Measurements from ENCODE around the gene SLC23A2.
"Not testable (repeated sequence)": the region's sequence is repeated elsewhere in the genome, so short reads cannot be mapped to it uniquely, and the experiment has no call there.

SLC23A2 gene

DNA sequence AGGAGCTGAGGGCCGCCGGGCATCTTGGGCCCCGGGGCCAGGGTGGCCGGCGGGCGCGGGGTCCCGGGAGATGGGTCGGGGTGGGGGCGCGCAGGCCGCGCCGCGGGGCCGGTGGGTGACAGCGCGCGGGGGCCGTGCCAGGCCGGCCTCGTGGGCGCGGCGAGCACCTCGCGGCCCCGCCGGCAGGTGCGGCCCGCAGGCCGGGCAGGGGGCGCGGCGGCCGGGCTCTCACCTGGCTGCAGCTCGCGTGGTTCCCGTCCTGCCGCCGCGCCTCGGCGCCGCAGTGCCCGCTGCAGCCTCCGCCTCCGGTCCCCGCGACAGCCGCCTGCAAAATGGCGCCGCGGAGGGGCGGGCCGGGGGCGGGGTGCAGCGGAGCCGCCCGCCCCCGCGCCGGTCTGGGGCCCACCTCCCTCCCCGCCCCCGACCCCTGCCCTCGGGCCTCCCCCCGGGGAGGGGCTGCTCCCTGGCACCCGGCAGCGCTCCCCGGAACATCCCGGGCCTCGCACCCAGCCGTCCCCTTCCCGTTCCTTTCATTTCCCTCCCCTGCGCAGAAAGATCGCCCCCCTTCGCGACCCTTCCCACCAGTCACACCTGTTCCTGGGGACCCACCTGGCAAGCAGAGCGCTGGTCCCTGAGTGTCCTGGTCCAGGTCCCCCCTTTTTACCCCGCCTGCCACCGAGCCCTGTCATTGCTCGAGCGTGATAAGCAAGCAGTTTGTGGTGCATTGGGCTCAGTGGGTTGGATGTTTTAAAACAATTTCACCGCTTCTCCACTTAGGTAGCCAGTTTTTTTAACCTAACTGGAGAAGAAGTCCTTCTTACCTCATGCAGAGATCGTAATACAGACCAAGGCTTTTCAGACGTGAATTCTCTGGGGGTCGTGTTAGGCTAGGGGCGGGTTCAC is at the start of gene SLC23A2:
Gene SLC23A2, minus strand, starts transcription at position 337 of the 903 bp plus-strand sequence. CDS start 68,948 bp downstream, outside the sequence.
- DNase-seq: no peak

DNA sequence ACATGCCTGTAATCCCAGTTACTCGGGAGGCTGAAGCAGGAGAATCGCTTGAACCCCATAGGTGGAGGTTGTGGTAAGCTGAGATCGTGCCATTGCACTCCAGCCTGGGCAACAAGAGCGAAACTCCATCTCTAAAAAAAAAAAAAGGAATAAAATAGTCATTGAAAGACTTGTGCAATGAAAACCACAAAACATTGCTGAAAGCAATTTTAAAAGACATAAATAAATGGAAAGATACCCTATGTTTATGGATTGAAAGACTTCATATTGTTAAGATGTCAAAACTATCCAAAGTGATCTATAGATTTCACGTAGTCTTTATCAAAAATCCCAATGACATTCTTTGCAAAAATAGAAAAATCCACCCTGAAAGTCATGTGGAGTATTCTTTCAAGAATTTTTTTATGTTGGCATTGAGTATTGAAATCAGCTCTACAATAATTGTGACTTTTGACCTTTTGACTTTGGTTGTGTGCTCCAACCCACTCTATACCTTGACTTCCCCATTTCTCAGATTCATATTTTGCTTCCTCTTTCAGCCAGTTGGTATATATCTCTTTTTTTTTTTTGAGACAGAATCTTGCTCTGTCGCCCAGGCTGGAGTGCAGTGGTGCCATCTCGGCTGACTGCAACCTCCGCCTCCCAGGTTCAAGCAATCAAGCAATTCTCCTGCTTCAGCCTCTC is 45.5 kb upstream of the SLC23A2 start:
- DNase-seq: peak; percentile 74 to 86

DNA sequence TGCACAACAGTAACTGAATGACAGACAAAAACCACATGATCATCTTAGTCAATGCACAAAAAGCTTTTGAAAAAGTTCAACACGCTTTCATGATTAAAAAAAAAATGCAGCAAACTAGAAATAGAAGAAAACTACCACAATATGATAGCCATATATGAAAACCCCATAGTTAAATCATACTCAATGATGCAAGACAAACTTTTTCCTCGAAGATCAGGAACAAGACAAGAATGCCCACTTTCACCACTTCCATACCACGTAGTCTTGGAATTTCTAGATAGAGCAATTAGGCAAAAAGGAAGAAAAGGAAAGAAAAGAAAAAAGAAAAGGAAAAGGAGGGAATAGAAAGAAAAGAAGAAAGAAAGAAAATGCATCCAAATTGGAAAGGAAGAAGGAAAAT is 44.6 kb upstream of the SLC23A2 start:
- DNase-seq: peak; percentile 68 to 72

DNA sequence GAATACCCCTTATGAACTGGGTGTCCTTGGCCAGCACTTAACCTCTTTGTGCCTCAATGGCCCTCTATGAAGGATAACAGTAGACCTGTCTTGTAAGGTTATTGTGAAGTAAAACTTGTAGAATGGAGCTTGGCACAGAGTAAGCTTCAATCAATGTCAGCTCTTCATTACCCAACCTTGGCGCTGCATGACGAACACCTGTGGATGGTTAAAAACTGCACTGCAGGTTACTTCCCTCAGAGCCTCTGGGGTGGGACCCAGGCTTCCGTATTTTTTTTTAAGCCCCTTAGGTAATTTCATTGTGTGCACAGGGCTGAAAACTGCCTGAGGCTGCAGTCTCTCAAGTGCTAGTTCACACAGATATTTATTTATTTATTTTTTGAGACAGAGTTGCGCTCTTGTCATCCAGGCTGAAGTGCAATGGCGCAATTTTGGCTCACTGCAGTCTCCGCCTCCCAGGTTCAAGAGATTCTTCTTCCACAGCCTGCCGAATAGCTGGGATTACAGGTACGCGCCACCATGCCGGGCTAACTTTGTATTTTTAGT is 42.8 kb upstream of the SLC23A2 start:
- DNase-seq: no peak

DNA sequence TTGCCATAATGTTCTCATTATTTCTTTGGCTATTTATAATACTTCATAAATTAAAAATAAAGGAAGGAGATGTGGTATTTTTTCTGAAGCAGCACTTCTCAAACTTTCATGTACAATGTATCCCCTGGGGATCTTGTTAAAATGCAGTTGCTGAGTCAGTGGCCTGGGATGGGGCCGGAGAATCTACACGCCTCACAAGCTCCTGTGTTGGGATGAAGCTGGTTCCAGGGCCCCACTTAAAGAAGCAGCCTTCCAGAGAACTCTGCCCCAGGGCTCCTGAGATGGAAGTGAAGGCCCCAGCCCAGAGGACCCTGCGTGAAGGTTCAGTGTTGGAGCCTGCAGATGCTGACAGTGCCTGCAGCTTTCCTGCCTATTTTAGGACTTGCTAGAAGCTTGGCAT is 40.1 kb upstream of the SLC23A2 start:
- DNase-seq: no peak

DNA sequence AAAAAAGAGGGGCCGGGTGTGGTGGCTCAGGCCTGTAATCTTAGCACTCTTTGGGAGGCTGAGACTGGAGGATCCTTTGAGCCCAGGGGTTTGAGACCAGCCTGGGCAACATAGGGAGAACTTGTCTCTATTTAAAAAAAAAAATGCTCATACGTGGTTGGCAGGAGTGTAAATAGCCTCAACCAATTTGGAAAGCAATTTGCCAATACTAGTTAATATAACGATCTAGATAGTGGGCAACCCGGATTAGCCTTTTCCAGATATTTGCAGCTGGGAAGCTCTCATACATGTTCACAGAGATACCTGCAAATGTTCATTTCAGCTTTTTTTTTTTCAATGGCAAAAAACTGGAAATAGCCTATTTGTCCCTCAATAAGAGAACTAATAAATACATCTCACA is 39.0 kb upstream of the SLC23A2 start:
- no peak for DNase-seq

DNA sequence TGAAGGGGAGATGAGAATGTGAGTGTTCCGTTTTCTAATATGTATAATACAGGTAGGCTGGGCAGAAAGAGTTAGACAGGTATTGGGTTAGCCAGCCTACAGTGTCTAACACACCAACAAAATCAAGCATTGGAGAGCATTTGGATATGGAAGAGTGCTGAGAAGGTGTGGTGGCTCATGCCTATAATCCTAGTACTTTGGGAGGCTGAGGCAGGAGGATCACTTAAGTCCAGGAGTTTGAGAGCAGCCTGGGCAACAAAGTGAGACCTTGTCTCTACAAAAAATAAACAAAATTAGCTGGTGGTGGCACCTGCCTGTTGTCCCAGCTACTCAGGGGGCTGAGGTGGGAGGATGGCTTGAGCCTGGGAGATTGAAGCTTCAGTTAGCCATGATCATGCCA is 38.6 kb upstream of the SLC23A2 start:
- DNase-seq: no peak

DNA sequence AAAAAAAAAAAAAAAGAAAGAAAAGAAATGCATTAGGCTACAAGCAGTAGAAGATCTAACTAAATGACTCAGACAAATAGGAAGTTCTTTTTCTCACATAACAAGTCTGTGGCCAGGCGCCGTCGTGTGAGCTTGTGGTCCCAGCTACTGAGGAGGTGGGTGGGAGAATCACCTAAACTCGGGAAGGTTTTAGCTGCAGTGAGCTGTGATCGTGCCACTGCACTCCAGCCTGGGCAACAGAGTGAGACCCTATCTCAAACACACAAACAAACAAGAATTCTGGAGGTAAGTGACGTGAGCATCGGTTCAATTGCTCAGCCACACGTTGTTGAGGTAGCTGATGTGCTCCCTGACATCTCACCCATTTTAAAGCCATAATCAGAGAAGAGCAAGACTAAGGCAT is 37.9 kb upstream of the SLC23A2 start:
- DNase-seq: no peak

DNA sequence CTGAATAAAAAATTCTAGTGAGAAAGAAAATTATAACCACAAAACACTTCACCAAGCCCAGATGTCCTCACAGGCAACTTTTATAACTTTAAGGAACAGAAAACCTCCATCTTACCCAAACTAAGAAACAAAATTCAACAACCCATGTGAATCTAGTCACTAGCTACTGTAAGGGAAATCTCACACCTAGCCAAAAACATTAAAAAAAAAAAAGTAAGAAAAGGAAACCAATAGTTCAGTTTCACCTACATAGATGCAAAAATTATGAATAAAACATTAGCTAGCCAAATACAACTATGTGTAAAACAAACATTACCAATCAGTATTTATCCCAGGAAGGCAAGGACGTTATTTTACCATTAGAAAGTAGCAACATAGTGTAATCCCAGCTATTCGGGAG is 35.5 kb upstream of the SLC23A2 start:
- DNase-seq: no peak

DNA sequence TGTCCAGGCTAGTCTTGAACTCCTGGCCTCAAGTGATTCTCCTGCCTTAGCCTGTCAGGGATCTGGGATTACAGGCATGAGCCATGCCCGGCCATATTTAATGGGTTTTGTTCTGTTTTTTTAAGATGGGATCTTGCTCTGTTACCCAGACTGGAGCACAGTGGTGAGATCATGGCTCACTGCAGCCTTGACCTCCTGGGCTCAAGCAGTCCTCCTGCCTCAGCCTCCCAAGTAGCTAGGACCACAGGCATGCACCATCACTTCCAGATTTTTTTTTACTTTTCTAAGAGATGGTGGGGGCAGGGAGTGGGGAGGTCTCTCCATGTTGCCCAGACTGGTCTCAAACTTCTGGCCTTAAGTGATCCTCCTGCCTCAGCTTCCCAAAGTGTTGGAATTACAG is 34.2 kb upstream of the SLC23A2 start:
- DNase-seq: not testable (repeated sequence)

DNA sequence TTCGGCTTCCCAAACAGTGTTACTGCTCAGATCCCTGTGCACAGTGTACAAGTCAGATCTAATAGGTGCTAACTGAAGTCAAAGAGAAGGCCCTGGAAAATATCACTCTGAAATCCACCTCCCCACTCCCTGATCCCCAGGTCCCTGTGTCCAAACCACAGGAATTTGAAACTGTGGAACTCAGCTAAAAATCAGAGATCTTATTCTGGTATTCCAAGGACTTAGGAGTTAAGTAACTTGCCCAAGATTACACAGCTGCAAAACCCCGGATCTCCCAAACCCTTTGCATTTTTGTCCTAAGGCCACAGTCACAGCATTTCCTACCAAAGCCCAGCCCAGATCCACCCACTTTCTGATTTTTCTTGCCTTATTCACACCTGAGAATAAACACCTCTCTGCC is 32.3 kb upstream of the SLC23A2 start:
- DNase-seq: no peak

DNA sequence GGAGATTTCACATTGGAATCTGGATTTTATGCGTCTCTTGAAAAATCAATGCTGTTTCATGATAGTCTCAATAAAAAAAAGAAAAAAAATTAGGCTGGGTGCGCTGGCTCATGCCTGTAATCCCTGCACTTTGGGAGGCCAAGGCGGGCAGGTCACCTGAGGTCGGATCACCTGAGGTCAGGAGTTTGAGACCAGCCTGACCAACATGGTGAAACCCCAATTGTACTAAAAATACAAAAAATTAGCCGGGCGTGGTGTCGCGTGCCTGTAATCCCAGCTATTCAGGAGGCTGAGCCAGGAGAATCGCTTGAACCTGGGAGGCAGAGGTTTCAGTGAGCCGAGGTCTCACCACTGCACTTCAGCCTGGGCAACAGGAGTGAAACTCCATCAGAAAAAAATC is 30.4 kb upstream of the SLC23A2 start:
- not testable (repeated sequence) for DNase-seq

DNA sequence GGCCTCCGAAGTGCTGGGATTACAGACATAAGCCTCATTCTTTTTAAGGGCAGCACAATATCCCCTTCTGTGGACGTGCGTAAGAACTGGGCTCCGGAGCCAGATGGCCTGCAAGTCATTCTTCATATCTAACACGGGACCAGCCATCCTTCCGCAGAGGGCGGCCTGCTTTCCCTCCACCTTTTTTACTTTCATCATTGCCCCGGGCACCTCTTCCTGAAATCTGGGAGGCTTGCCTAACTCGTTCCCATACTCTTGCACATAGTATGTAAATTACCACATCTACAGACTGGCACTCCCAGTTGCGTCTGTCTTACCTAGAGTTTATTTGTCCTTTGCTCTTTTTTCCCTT is 29.9 kb upstream of the SLC23A2 start:
- DNase-seq: no peak

DNA sequence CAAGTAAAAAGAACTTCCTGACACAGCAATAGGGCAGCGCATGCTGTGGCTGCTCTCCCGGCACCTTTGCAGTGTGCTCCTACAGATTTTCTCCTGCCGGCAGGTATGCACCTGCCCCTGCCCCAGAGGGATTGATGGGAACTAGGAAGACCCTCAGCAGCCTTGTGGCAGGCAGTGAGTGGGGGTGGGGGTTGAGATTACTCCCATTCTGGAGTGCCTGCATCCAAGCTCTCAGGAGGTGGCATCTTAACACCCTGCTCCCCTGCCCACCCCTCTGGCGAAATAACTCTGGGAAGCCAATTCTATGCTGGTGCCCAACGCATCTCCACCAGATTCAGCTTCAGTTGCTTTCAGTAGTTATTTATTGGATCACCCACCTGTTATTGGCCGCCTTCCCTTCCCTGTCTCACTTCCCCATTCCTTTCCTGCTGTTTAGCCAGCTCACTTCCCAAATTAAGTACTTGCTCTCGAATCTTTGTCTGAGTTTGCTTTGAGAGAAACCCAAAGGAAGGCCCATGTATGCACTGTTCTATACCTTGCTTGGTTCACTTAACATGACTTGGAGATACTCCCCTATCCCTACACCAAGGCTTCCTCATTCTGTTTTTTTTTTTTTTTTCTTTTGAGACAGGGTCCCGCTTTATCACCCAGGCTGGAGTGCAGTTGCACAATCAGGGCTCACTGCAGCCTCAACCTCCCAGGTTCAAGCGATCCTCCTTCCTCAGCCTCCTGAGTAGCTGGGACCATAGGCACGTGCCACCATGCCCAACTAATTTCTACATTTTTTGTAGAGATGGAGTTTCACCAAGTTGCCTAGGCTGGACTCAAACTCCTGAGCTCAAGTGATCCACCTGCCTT is 29.3 kb upstream of the SLC23A2 start:
- DNase-seq: peak in 1 of 2 donors; percentile 25

DNA sequence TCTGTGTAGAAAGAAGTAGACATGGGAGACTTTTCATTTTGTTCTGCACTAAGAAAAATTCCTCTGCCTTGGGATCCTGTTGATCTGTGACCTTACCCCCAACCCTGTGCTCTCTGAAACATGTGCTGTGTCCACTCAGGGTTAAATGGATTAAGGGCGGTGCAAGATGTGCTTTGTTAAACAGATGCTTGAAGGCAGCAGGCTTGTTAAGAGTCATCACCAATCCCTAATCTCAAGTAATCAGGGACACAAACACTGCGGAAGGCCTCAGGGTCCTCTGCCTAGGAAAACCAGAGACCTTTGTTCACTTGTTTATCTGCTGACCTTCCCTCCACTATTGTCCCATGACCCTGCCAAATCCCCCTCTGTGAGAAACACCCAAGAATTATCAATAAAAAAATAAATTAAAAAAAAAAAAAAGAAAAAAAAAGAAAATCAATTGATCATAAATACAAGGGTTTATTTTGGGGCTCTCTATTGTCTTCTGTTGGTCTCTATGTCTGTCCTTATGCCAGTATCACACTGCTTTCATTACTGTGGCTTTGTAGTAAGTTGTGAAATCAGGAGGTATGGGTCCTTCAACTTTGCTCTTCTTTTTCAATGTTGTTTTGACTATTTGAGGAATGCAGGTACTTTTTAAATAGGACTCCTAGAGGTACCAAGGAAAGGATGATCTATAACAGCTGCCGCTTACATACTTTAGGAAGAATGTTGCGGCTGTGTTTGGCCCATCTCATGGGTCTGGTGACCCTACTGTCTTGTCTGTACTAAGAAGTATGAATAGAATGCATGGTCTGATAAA is 27.1 kb upstream of the SLC23A2 start:
- not testable (repeated sequence) for DNase-seq

DNA sequence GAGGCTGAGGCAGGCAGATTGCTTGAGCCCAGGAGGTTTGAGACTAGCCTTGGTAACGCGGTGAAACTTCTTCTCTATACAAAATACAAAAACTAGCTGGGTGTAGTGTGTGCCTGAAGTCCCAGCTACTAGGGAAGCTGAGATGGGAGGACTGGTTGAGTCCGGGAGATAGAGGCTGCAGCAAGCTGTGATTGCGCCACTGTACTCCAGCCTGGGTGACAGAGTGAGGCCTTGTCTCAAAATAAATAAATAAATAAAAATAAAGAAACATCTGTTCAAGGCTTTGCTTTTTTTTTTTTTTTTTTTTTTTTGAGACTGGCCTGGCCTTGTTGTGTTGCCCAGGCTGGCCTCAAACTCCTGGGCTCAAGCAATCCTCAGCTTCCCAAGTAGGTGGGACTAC is 23.7 kb upstream of the SLC23A2 start:
- no peak for DNase-seq

DNA sequence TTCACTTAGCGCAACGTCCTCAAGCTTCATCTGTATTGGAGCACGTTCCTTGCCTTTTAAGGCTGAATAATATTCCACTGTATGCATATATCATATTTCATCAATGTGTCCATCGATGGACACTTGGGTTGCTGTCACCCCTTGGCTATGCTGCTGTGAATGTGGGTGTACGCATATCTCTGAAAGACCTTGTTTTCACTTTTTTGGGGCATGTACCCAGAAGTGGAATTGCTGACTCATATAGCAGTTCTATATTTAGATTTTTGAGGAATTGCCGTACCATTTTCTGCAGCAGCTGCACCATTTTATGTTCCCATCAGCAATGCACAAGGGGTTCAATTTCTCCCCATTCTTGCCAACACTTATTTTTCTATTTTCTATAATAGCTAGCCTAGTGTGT is 22.8 kb upstream of the SLC23A2 start:
- DNase-seq: no peak

DNA sequence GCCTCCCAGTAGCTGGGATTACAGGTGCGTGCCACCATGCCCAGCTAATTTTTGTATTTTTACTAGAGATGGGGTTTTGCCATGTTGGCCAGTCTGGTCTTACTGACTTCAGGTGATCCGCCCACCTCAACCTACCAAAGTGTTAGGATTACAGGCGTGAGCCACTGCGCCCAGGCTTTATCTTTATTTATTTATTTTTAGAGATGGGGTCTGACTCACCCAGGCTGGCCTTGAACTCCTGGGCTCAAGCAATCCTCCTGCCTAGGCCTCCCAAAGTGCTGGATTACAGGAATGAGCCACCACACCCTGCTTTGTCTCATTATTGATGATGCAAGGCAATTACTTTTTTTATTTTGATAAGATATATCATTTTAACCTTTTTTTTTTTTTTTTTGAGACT is 21.9 kb upstream of the SLC23A2 start:
- DNase-seq: not testable (repeated sequence)

DNA sequence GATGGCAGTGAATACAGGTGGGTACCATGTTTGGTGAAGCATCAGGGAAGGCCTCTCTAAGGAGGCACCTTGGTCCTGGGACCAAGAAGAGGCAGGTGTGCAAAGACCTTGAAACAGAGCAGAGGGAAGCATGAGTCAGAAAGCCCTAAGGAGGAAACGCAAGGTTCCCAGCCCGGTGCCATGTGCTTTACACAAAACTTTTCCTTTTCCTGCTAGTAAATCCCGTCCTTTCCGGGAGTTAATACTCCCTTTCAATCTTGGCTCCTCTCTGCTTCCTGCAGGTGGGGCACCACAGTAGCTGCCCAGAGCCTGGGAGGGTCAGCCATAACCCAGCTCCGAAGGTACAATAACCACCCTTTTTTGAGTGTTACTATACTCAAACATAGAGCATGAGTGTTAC is 19.4 kb upstream of the SLC23A2 start:
- DNase-seq: no peak

DNA sequence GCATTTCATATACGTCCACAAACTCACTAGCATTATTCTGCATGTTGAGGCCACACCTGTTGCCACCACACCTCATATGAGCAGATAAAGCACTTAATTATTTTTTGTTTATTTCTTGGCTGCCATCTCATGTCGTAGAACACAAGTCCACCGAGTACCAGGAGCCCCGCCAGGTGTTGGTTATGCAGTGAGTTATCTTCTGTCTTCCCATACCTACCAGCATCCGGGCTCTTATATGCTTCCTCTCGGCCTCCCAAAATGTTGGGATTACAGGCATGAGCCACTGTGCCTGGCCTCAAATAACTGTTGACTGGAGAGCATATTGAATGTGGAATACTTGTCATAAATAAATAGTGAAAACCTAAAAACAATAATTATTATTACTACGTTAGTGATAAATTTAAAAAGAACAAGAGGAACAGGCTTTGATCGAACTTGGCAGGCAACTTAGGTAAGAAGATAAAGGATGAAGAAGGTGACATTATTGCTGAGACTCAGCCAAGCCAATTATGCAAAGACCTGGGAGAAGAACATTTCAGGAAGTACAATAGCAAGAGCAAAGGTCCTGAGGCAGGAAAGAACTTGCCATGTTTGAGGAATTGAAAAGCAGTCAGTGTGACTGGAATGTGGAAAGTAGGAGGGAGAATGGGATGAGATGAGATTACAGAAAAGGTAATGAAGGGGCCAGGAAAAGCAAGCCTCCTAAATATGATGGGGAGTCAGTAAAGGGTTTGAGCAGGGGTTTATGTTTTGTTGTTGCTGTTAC is 12.6 kb upstream of the SLC23A2 start:
- DNase-seq: no peak

DNA sequence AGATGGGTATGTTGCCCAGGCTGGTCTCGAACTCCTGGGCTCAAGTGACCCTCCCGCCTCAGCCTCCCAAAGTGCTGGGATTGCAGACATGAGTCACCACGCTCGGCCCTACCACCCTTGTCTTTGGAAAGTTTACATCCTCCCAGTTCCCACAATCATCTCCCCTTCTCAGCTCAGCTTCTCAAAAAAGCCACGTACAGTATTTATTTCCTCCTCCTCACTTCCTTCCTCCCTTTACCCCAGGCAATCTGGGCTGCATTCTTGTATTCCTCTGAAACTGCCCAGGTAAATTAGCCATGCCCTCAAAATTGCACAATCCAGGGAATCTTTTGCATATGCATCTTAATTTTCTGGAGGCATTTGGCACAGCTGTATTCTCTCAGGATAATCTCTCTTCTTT is 7.4 kb upstream of the SLC23A2 start:
- peak; percentile 55 to 66 for DNase-seq
